ENCODE data around the gene KIF25. TPM values are rescaled to one million over a fixed set of nuclear protein-coding genes. Genes with fewer than 3 reads are reported as not detected.

KIF25 gene
- total and polyA plus RNA-seq, 11 donors = 0.11 to 0.29 (median 0.16) TPM; not detected in 5

- ATAC-seq = no peak
- Histone ChIP-seq H3K27me3 (no peaks in the 10 kb centered on the region), H3K4me1 (peaks cover 0 to 15% (median 8%) of the 10 kb centered on the region in 12 donors), H3K4me3 (no peak overlapping the region), H3K9me3 (no peaks in the 10 kb centered on the region), H3K36me3 (no peaks in the 10 kb centered on the region), H3K27ac (no peak overlapping the region)
- DNase-seq = peak in 3 of 5 donors; percentile 6 to 48 (median 18)
- TF ChIP-seq CTCF (IDR thresholded peaks at IDR 0.05) = no peak
- TF ChIP-seq POLR2A (IDR thresholded peaks at IDR 0.05) = no peak
- intact Hi-C loops (cut with DNase I) = no loop called here
- WGBS, 4 donors = 93 to 98% (median 96%) methylated on average over 10 of the region's 10 CpGs
Measured at GRCh38 chr6:168086616-168087015, 89.1 kb downstream of the KIF25 start.

- H3K27ac ChIP-seq = no peak overlapping the region
- peaks cover 0 to 15% (median 8%) of the 10 kb centered on the region in 12 donors for H3K4me1 ChIP-seq
- H3K27me3 ChIP-seq = no peaks in the 10 kb centered on the region
- no peaks in the 10 kb centered on the region for H3K36me3 ChIP-seq
- TF ChIP-seq POLR2A (IDR thresholded peaks at IDR 0.05) (no peak), CTCF (IDR thresholded peaks at IDR 0.05) (no peak)
- DNase-seq (peak in 2 of 5 donors; percentile 24 to 51), ATAC-seq (no peak)
- no peaks in the 10 kb centered on the region for H3K9me3 ChIP-seq
- WGBS, 4 donors = 75 to 82% (median 79%) methylated on average over 25 of the region's 25 CpGs
- intact Hi-C loops (cut with DNase I) = no loop called here
- H3K4me3 ChIP-seq = no peak overlapping the region
Measured at GRCh38 chr6:168087436-168088160, 90.1 kb downstream of the KIF25 start.

GRCh38 chr6:168088161-168089053 is 90.9 kb downstream of the KIF25 start:
- Histone ChIP-seq H3K36me3 (no peaks in the 10 kb centered on the region), H3K4me1 (peaks cover 0 to 15% (median 8%) of the 10 kb centered on the region in 12 donors), H3K27ac (no peak overlapping the region), H3K9me3 (no peaks in the 10 kb centered on the region), H3K4me3 (no peak overlapping the region), H3K27me3 (no peaks in the 10 kb centered on the region)
- 45 to 63% (median 55%) methylated on average over 18 to 20 of the region's 20 CpGs for WGBS, 4 donors
- no peak for TF ChIP-seq CTCF (IDR thresholded peaks at IDR 0.05)
- TF ChIP-seq POLR2A (IDR thresholded peaks at IDR 0.05) = no peak
- intact Hi-C loops (cut with DNase I) = no loop called here
- DNase-seq = peak in 4 of 5 donors; percentile 51 to 58 (median 54)
- ATAC-seq = peak in 3 of 4 donors; percentile 35 to 62 (median 54)

Measured in heart left ventricle (tissue), 16 donors.